Stimulated activated naive CD4-positive, alpha-beta T cell (primary cell): ENCODE data around the gene CDK13.

Experiments used
- DNase-seq, 6 experiments: peaks; one replicate each; lab custom pipeline; 2025; lab: John Stamatoyannopoulos, UW

The CDK13 gene

GRCh38 chr7:40008223-40008815 is 58.3 kb downstream of the CDK13 start:
- DNase-seq = no peak

- DNase-seq = no peak
These were observed 59.2 kb downstream of the CDK13 start for GRCh38 chr7:40009301-40009700.

GRCh38 chr7:40014376-40014775 is 64.3 kb downstream of the CDK13 start:
- DNase-seq = no peak

- no peak for DNase-seq
These were observed 65.8 kb downstream of the CDK13 start for GRCh38 chr7:40015790-40016296.

GRCh38 chr7:40019558-40019957 is 69.5 kb downstream of the CDK13 start:
- DNase-seq = no peak

- no peak for DNase-seq
These were observed 74.0 kb downstream of the CDK13 start for GRCh38 chr7:40024048-40024447.

GRCh38 chr7:40024841-40025240 is 74.8 kb downstream of the CDK13 start:
- no peak for DNase-seq

GRCh38 chr7:40027545-40027944 is 77.5 kb downstream of the CDK13 start:
- no peak for DNase-seq

- no peak for DNase-seq
These were observed 83.8 kb downstream of the CDK13 start for GRCh38 chr7:40033826-40034225.

- DNase-seq = no peak
These were observed 91.4 kb downstream of the CDK13 start for GRCh38 chr7:40041456-40041855.

- no peak for DNase-seq
These were observed 93.1 kb downstream of the CDK13 start for GRCh38 chr7:40043164-40043563.

GRCh38 chr7:40047661-40048060 is 97.6 kb downstream of the CDK13 start:
- no peak for DNase-seq

- no peak for DNase-seq
These were observed 107.2 kb downstream of the CDK13 start for GRCh38 chr7:40057292-40057691.

- DNase-seq = no peak
These were observed 108.0 kb downstream of the CDK13 start for GRCh38 chr7:40058026-40058425.

- DNase-seq = no peak
These were observed 108.6 kb downstream of the CDK13 start for GRCh38 chr7:40058636-40059035.

- no peak for DNase-seq
These were observed 109.0 kb downstream of the CDK13 start for GRCh38 chr7:40059057-40059456.

GRCh38 chr7:40072268-40072667 is 122.2 kb downstream of the CDK13 start:
- DNase-seq = no peak

GRCh38 chr7:40073239-40073638 is 123.2 kb downstream of the CDK13 start:
- no peak for DNase-seq

GRCh38 chr7:40077849-40078248 is 127.8 kb downstream of the CDK13 start:
- no peak for DNase-seq

GRCh38 chr7:40092182-40092581 is 142.1 kb downstream of the CDK13 start:
- DNase-seq = no peak

- no peak for DNase-seq
These were observed 143.7 kb downstream of the CDK13 start for GRCh38 chr7:40093631-40094350.

GRCh38 chr7:40095230-40095629 is 145.2 kb downstream of the CDK13 start:
- DNase-seq = no peak

GRCh38 chr7:40095695-40096327 is 145.8 kb downstream of the CDK13 start:
- no peak for DNase-seq
